ENCODE results near the gene CADM1.

The CADM1 gene

DNA sequence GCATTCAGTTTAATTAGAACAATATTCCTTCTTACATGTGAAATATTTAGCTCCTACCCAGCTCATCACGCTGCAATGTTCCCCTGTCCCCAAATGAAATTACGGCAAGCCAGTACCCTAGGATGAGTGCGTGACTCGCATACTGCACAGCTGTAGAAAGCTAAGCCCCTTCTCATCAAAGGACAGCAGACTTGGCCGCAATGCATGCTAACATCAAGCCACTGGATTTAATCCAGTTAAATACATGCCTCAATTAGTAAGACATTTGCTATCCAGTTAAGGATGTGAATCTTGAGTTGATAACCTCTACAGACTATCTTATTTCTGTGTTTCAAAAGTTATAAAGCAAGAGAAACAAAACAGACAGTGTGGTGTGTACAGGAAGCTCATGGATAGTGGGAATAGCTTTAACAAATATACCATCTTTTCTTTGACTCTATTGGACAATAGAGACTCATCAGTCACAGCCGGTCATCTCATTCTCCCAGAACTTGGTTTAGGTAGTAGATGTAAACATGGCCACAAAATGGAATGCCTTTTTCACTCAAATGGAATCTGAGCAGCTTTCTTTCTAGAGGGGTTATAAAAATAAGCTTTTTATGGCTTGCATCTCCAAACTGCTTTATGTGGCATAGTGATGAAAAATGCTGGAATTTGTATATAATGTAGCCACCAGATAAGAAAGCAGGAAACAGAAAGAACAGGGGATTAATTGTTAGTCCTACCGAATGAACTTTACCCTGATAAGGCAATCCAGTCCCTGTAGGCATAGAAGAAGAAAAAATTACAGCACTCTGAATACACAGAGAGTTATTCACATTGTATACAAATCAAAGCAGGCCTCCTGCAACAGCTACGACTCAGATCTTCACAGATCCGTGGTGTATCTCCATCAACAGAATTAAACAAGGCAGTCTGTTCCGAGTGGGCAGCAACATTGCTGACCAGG lies 224.1 kb downstream of the CADM1 start:
- H3K27ac ChIP-seq (ENCODE audit: low read depth, low read length), result no peak overlapping the region
- no peaks in the 10 kb centered on the region for H3K4me1 ChIP-seq (ENCODE audit: control insufficient read depth, insufficient read depth, low read length)
- H3K4me3 ChIP-seq (ENCODE audit: low read depth, low read length), result no peak overlapping the region
- H3K27me3 ChIP-seq (ENCODE audit: control insufficient read depth, insufficient read depth, low read length), result no peaks in the 10 kb centered on the region
- H3K9ac ChIP-seq (ENCODE audit: low read depth, low read length), result no peak overlapping the region
- no peaks in the 10 kb centered on the region for H3K9me3 ChIP-seq (ENCODE audit: control insufficient read depth, insufficient read depth, low read length)
- no peaks in the 10 kb centered on the region for H3K36me3 ChIP-seq (ENCODE audit: control insufficient read depth, insufficient read depth, low read length)

DNA sequence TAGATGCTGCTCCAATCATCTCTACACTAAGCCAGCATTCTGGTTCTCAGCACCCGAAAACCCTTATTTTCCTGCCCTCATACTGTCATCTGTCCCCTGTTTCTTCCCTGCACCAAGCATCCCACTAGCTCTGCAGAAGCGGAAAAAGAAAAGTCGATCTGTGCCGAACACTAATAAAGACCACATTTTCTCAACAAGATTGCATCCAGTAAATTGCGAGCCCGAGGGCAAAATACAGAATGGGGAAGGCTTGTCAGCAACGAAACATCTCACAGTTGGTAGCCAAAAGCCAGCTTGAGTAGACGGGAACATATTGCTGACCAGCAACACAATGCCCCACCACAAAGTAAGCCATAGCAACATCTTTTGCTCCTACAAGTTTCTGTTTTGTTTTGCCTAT lies 227.4 kb downstream of the CADM1 start:
- Histone ChIP-seq H3K27ac (ENCODE audit: low read depth, low read length) (no peak overlapping the region), H3K27me3 (ENCODE audit: control insufficient read depth, insufficient read depth, low read length) (no peaks in the 10 kb centered on the region), H3K9ac (ENCODE audit: low read depth, low read length) (no peak overlapping the region), H3K36me3 (ENCODE audit: control insufficient read depth, insufficient read depth, low read length) (no peaks in the 10 kb centered on the region), H3K9me3 (ENCODE audit: control insufficient read depth, insufficient read depth, low read length) (no peaks in the 10 kb centered on the region), H3K4me1 (ENCODE audit: control insufficient read depth, insufficient read depth, low read length) (no peaks in the 10 kb centered on the region), H3K4me3 (ENCODE audit: low read depth, low read length) (no peak overlapping the region)

DNA sequence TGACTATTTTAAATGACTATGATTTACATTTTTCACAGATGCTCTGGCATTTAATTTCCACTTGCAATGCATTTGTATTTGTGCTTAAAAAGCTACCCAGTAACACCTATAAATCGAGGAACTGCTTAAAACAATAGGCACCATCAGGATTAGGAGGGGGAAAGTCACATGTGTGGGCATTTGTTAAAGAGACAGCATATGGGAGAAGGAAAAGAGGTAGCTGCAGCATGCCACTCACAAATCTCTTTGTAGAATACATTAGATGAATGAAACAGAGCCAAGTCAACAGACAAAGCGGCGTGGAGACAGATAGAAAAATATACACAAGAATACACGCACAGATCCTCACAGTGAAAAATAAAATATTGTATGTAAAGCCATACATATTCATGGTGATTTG lies 228.0 kb downstream of the CADM1 start:
- no peak overlapping the region for H3K27ac ChIP-seq (ENCODE audit: low read depth, low read length)
- no peaks in the 10 kb centered on the region for H3K27me3 ChIP-seq (ENCODE audit: control insufficient read depth, insufficient read depth, low read length)
- no peaks in the 10 kb centered on the region for H3K9me3 ChIP-seq (ENCODE audit: control insufficient read depth, insufficient read depth, low read length)
- no peak overlapping the region for H3K4me3 ChIP-seq (ENCODE audit: low read depth, low read length)
- H3K4me1 ChIP-seq (ENCODE audit: control insufficient read depth, insufficient read depth, low read length), result no peaks in the 10 kb centered on the region
- no peak overlapping the region for H3K9ac ChIP-seq (ENCODE audit: low read depth, low read length)
- H3K36me3 ChIP-seq (ENCODE audit: control insufficient read depth, insufficient read depth, low read length), result no peaks in the 10 kb centered on the region

DNA sequence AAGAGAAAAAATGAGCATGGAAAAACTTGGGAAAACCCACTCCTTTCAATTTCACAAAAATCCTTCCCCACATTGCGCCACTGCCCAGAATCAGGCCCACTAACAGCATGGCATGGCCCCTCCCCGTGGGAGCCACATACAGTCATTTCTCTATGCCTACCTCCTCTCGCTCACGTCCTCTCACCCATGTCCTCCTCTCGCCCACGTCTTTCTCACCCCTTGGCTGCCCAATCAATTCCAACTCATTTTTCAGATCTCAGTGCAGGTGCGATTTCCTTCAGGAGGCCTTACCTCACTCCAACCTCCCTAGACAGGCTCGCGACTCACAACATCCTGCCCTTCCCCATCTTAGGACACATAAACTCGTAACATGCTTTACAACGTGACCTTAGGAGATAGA lies 229.2 kb downstream of the CADM1 start:
- no peak overlapping the region for H3K27ac ChIP-seq (ENCODE audit: low read depth, low read length)
- H3K27me3 ChIP-seq (ENCODE audit: control insufficient read depth, insufficient read depth, low read length), result no peaks in the 10 kb centered on the region

DNA sequence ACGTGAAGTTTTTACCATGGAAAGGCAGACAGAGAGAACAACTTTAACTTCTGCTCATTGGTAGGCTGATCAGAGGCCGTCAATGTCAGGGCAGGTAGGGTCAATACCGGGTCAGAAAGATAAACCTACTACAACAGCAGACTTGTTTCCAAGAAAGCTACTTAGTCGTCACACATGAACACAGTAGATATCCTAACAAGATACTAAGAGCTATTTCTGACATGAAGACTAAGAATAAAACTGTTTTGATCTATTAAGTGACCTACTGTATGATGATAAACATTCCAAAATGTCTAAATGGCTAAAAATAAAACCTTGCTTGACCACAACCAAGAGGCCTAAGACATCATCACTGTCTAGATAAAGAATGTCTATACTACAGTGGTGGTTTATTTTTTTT lies 231.3 kb downstream of the CADM1 start:
- Histone ChIP-seq H3K9me3 (ENCODE audit: control insufficient read depth, insufficient read depth, low read length) (no peaks in the 10 kb centered on the region), H3K9ac (ENCODE audit: low read depth, low read length) (no peak overlapping the region), H3K27ac (ENCODE audit: low read depth, low read length) (no peak overlapping the region), H3K4me1 (ENCODE audit: control insufficient read depth, insufficient read depth, low read length) (no peaks in the 10 kb centered on the region), H3K4me3 (ENCODE audit: low read depth, low read length) (no peak overlapping the region), H3K36me3 (ENCODE audit: control insufficient read depth, insufficient read depth, low read length) (no peaks in the 10 kb centered on the region), H3K27me3 (ENCODE audit: control insufficient read depth, insufficient read depth, low read length) (no peaks in the 10 kb centered on the region)

More for the DNA sequence above, 229.2 kb downstream of the CADM1 start:
- Histone ChIP-seq H3K4me3 (ENCODE audit: low read depth, low read length) (no peak overlapping the region), H3K36me3 (ENCODE audit: control insufficient read depth, insufficient read depth, low read length) (no peaks in the 10 kb centered on the region), H3K9me3 (ENCODE audit: control insufficient read depth, insufficient read depth, low read length) (no peaks in the 10 kb centered on the region), H3K9ac (ENCODE audit: low read depth, low read length) (no peak overlapping the region), H3K4me1 (ENCODE audit: control insufficient read depth, insufficient read depth, low read length) (no peaks in the 10 kb centered on the region)

DNA sequence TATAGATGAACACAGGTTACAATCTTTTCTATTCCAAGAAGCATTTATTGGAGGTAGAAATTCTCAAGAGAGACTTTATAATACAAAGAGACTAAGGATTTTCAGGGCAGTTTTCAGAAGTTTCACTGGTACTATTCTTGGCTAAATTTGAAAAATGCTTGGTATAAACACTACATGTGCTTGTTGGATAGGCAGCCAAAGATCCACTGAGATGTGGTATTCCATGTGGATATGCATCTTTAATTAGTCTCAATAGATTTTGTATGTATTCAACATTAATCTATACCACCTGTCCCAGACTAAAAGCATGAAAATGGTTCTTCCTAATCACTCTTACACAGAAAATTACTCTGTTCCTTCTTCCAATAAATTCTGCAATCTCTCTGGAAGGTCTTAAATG lies 232.6 kb downstream of the CADM1 start:
- Histone ChIP-seq H3K9ac (ENCODE audit: low read depth, low read length) (no peak overlapping the region), H3K36me3 (ENCODE audit: control insufficient read depth, insufficient read depth, low read length) (no peaks in the 10 kb centered on the region), H3K27ac (ENCODE audit: low read depth, low read length) (no peak overlapping the region), H3K27me3 (ENCODE audit: control insufficient read depth, insufficient read depth, low read length) (no peaks in the 10 kb centered on the region), H3K4me3 (ENCODE audit: low read depth, low read length) (no peak overlapping the region), H3K4me1 (ENCODE audit: control insufficient read depth, insufficient read depth, low read length) (peaks cover 8% of the 10 kb centered on the region), H3K9me3 (ENCODE audit: control insufficient read depth, insufficient read depth, low read length) (no peaks in the 10 kb centered on the region)

DNA sequence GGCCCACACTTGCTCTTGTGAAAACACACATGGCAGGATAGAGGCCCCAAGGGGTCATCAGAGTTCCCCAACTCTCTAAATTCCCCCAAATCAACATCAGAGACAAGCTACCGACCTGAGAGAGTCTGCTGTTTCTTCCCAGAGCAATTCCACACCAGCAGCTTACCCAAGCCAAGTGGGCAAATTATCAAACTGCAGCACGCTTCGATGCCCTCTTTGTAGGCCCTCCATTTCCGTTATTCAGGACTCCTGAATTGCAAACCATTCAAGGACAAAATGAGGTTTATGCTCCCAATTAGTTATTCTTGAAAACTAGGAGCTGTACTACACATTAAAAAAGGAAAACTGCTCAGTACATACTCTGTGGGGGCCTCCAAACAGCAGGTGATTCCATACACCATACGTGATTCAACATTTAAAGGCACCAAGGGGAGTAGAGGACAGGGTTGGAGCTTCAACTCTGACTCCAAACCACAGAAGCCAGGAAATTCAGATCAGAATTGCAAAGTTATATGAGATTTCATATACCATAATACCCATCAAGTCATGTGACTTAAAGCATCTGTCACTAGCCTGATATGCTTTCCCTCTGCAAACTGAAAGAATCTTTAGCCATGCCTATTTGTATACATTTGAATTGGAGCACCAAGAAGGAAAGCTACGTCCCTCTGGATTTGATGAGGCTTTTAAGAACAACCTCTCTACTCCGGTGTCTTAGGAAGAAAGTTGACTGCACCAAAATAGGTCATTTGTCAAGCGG lies 234.8 kb downstream of the CADM1 start:
- H3K4me3 ChIP-seq (ENCODE audit: low read depth, low read length), result no peak overlapping the region
- peaks cover 8% of the 10 kb centered on the region for H3K4me1 ChIP-seq (ENCODE audit: control insufficient read depth, insufficient read depth, low read length)
- H3K36me3 ChIP-seq (ENCODE audit: control insufficient read depth, insufficient read depth, low read length), result no peaks in the 10 kb centered on the region
- no peaks in the 10 kb centered on the region for H3K27me3 ChIP-seq (ENCODE audit: control insufficient read depth, insufficient read depth, low read length)
- H3K9me3 ChIP-seq (ENCODE audit: control insufficient read depth, insufficient read depth, low read length), result no peaks in the 10 kb centered on the region
- H3K9ac ChIP-seq (ENCODE audit: low read depth, low read length), result no peak overlapping the region
- no peak overlapping the region for H3K27ac ChIP-seq (ENCODE audit: low read depth, low read length)

DNA sequence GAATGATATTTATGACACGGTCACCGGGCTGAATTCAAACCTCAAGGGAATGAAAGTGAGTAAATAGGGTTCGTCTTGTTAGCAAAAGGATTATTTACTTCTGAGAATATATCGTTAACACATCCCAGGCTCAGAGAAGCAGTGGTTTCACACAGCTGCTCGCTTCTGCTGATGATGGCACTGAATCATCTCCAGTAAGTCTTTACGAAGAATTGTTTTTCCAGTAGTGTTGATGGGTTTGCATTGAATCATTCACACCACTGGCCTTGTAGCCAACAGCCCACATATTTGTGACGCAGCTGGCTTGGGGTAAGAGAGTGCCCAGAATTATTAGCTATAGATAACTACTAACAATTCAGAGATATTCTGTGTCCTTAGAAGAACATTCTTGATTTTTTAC lies 236.3 kb downstream of the CADM1 start:
- Histone ChIP-seq H3K36me3 (ENCODE audit: control insufficient read depth, insufficient read depth, low read length) (no peaks in the 10 kb centered on the region), H3K4me3 (ENCODE audit: low read depth, low read length) (no peak overlapping the region), H3K4me1 (ENCODE audit: control insufficient read depth, insufficient read depth, low read length) (peaks cover 8% of the 10 kb centered on the region), H3K9ac (ENCODE audit: low read depth, low read length) (no peak overlapping the region), H3K27ac (ENCODE audit: low read depth, low read length) (no peak overlapping the region), H3K27me3 (ENCODE audit: control insufficient read depth, insufficient read depth, low read length) (no peaks in the 10 kb centered on the region), H3K9me3 (ENCODE audit: control insufficient read depth, insufficient read depth, low read length) (no peaks in the 10 kb centered on the region)

DNA sequence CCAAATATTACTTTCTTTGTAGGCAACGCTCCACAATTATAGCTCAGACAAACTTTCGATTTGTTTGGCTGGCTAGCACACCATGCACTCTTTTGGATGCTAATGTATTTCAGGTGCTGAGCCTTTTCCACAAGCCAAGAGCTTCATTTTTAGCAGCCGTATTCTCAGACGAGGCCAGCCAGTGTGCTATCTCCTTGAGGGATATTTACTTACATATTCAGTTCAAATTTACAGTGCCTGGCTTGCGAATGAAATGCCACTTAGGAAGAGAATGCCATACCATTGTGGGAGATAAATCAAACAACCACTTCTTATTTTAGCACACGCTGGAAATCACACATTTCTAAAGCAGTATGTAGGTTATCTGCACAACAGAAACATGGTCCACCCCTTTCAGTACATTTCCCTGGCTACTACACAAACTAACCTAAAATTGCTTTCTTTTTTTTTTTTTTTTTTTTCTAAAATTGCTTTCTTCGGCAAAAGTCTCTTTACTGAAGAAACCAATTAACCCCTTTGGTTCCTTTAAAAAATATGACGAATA lies 236.9 kb downstream of the CADM1 start:
- H3K27ac ChIP-seq (ENCODE audit: low read depth, low read length), result no peak overlapping the region
- H3K9me3 ChIP-seq (ENCODE audit: control insufficient read depth, insufficient read depth, low read length), result no peaks in the 10 kb centered on the region
- H3K4me3 ChIP-seq (ENCODE audit: low read depth, low read length), result no peak overlapping the region
- no peak overlapping the region for H3K9ac ChIP-seq (ENCODE audit: low read depth, low read length)
- H3K27me3 ChIP-seq (ENCODE audit: control insufficient read depth, insufficient read depth, low read length), result no peaks in the 10 kb centered on the region
- peaks cover 8% of the 10 kb centered on the region for H3K4me1 ChIP-seq (ENCODE audit: control insufficient read depth, insufficient read depth, low read length)
- no peaks in the 10 kb centered on the region for H3K36me3 ChIP-seq (ENCODE audit: control insufficient read depth, insufficient read depth, low read length)

DNA sequence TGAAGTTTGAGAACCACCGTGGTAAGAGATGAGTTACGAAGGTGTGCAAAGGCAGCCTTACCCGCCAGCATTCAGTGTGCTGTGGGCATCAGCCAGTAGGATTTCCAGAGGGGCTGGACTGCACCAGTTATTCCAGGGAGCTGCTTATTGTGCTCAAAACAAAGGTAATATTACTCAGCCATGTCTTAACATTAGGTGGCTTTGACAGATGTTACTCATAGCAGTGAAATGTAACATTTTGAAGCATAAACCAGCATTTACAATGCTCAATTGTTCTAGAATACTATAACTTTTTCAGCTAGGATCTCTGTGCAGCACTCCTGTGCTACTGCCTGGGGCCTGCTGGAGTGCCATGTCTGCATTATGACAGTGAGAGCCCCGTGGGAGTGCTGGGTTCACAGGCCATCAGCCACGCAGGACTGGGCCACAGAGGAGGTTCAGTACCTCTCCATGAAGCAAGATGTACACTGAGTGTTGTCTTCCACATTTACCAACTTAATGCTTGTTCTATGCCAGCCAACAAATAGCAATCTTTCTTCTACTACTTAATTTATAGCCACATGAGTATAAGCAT lies 238.1 kb downstream of the CADM1 start:
- Histone ChIP-seq H3K36me3 (ENCODE audit: control insufficient read depth, insufficient read depth, low read length) (no peaks in the 10 kb centered on the region), H3K9ac (ENCODE audit: low read depth, low read length) (no peak overlapping the region), H3K27ac (ENCODE audit: low read depth, low read length) (no peak overlapping the region), H3K27me3 (ENCODE audit: control insufficient read depth, insufficient read depth, low read length) (no peaks in the 10 kb centered on the region), H3K4me3 (ENCODE audit: low read depth, low read length) (no peak overlapping the region), H3K9me3 (ENCODE audit: control insufficient read depth, insufficient read depth, low read length) (no peaks in the 10 kb centered on the region), H3K4me1 (ENCODE audit: control insufficient read depth, insufficient read depth, low read length) (peaks cover 8% of the 10 kb centered on the region)
